Type B pancreatic cell (in vitro differentiated cells): ENCODE results near the gene HHIPL1. TPM values are rescaled to one million over a fixed set of nuclear protein-coding genes. Genes with fewer than 3 reads are reported as not detected.
"Not testable (repeated sequence)": the region's sequence is repeated elsewhere in the genome, so short reads cannot be mapped to it uniquely, and the experiment has no call there.

Experiments used
- DNase-seq: peaks from one replicate; pipeline ENCODE4 v3.0.0; 2021; ENCODE audit warnings: mixed read lengths; ENCODE audit not compliant: unreplicated experiment; ENCODE audit errors: extremely low spot score
- H3K27ac Mint-ChIP-seq: 2 replicates; pipeline ENCODE4 v1.8.0; 2021; ENCODE audit warnings: mild to moderate bottlenecking, mixed read lengths
- H3K27me3 Mint-ChIP-seq: 2 replicates; pipeline ENCODE4 v1.8.0; 2021; ENCODE audit warnings: mixed read lengths
- H3K36me3 Mint-ChIP-seq: 2 replicates; pipeline ENCODE4 v1.8.0; 2021; ENCODE audit warnings: mixed read lengths
- H3K4me1 Mint-ChIP-seq: one replicate; pipeline ENCODE4 v1.8.0; 2021; ENCODE audit warnings: mixed read lengths; ENCODE audit not compliant: unreplicated experiment
- H3K4me3 Mint-ChIP-seq: 2 replicates; pipeline ENCODE4 v1.8.0; 2021; ENCODE audit warnings: mild to moderate bottlenecking, mixed read lengths
- H3K9me3 Mint-ChIP-seq: 2 replicates; pipeline ENCODE4 v1.8.0; 2021; ENCODE audit warnings: mixed read lengths
- total RNA-seq: library from RNA; stranded (reverse); gene quantifications from 2 replicates; pipeline ENCODE4 v1.2.1, GENCODE V29; 2021; ENCODE audit warnings: low replicate concordance
- TF ChIP-seq, protein P1 (sequence below): fragments of 200-600 bp; sonication (generic); conservative IDR thresholded peaks from 2 replicates; pipeline ENCODE4 v1.5.0; 2021; ENCODE audit warnings: antibody characterized with exemption, mild to moderate bottlenecking

Gene HHIPL1
- total RNA-seq, 1 donor from 2014 or later, result 1.4 TPM

DNA sequence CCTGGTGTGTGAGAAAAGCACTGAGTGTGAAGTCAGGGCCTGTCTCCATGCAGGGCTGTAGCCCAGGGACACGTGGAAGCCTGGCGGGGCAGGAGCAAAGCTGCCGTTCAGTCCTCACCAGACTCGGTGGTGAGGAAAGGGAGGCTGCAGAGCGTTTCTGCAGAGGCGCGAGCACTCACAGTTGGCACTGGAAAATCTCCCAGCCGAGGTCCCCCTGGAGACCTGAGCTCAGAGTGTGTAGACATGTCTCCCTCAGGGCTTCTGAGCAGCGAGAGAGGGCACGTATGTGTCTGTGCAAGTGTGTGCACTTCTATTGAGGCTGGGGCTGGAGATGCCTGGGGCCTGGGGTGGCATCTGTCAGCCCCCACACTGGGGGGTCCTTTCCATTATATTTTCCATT is 11.0 kb upstream of the HHIPL1 start:
- H3K9me3 Mint-ChIP-seq, result no peaks in the 10 kb centered on the region
- peaks cover 8% of the 10 kb centered on the region for H3K27me3 Mint-ChIP-seq
- H3K4me3 Mint-ChIP-seq, result no peak overlapping the region
- H3K27ac Mint-ChIP-seq, result no peak overlapping the region
- peaks cover 21% of the 10 kb centered on the region for H3K4me1 Mint-ChIP-seq
- no peaks in the 10 kb centered on the region for H3K36me3 Mint-ChIP-seq
- DNase-seq, result no peak
- TF ChIP-seq, protein P1, sequence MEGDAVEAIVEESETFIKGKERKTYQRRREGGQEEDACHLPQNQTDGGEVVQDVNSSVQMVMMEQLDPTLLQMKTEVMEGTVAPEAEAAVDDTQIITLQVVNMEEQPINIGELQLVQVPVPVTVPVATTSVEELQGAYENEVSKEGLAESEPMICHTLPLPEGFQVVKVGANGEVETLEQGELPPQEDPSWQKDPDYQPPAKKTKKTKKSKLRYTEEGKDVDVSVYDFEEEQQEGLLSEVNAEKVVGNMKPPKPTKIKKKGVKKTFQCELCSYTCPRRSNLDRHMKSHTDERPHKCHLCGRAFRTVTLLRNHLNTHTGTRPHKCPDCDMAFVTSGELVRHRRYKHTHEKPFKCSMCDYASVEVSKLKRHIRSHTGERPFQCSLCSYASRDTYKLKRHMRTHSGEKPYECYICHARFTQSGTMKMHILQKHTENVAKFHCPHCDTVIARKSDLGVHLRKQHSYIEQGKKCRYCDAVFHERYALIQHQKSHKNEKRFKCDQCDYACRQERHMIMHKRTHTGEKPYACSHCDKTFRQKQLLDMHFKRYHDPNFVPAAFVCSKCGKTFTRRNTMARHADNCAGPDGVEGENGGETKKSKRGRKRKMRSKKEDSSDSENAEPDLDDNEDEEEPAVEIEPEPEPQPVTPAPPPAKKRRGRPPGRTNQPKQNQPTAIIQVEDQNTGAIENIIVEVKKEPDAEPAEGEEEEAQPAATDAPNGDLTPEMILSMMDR, result no peak

DNA sequence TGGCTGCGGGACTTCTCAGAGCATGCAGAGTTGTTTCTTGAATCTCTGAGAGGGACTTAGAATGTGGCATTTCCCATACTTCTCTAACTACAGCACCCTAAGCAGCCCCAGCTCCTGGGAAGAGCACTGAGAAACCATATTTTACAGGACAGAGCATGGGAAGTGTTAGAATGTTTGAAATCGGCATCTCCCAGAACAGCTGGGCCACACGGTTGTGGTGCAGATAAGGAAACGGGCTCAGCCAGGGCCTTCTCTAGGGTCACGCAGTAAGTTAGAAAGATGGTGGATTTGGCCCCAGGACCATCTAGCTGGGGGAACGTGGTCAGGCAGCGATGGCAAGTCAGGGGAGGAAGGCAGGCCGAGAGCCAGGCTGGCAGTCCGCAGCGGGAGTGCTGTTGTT is 10.5 kb upstream of the HHIPL1 start:
- TF ChIP-seq, protein P1, result no peak
- no peaks in the 10 kb centered on the region for H3K36me3 Mint-ChIP-seq
- no peak for DNase-seq
- no peak overlapping the region for H3K4me3 Mint-ChIP-seq
- no peak overlapping the region for H3K27ac Mint-ChIP-seq
- peaks cover 19% of the 10 kb centered on the region for H3K4me1 Mint-ChIP-seq
- H3K27me3 Mint-ChIP-seq, result peaks cover 8% of the 10 kb centered on the region
- H3K9me3 Mint-ChIP-seq, result no peaks in the 10 kb centered on the region

DNA sequence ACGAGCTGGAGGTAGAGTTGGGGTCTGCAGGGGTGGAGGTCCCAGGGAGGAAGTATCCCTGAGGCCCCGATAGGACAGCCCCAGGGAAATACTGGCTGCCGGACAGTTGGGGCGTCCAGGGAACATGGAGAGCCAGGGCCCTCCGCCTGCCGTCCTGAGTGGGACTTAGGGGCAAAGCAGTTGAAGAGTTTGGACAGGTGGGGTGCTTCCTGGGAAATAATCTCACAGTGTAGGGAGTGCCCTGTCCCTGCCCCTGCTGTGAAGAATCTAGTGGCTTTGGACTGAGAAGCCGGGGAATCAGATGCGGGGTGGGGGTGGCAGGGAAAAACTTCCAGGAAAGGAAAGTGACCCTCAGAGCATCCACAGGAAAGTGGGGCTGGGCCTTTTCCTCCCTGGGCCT is 9.8 kb upstream of the HHIPL1 start:
- Mint-ChIP-seq H3K27ac (no peak overlapping the region), H3K36me3 (no peaks in the 10 kb centered on the region), H3K4me3 (no peak overlapping the region), H3K9me3 (no peaks in the 10 kb centered on the region), H3K4me1 (peaks cover 19% of the 10 kb centered on the region), H3K27me3 (peaks cover 8% of the 10 kb centered on the region)
- DNase-seq, result no peak
- TF ChIP-seq, protein P1, result no peak

DNA sequence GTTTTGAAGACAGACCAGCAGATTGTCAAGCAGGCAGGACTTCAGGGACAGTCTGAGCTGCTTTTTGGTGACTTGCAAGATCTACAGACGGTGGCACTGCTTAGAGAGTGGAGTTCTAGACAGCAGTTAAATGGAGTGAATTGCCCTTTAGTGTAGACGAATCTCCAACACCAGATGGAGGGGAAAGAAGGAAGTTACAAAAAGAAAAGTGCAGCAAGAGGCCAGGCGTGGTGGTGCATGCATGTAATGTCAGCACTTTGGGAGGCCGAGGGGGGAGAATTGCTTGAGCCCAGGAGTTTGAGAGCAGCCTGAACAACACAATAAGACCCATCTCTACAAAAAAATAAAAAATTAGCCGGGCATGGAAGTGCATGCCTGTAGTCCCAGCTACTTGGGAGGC is 8.4 kb upstream of the HHIPL1 start:
- no peak overlapping the region for H3K27ac Mint-ChIP-seq
- peaks cover 8% of the 10 kb centered on the region for H3K27me3 Mint-ChIP-seq
- DNase-seq, result no peak

DNA sequence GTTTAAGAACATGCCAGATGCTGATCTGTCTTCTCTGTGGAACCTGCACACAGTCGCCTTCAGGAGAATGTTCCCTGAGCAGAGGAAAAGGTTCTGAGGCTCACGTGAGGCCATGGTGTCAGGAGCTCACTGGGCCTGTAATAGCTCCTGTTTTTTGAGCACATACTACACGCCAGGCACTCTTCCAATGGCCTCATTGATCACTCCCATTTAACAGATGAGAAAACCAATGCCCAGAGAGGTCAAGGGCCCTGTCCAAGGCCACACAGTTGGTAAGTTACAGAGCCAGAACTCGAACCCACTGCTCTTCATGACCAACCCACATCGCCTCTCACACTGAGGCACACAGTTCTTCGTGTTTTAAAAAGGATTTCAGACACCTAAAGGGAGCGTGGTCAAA is 7.3 kb upstream of the HHIPL1 start:
- H3K9me3 Mint-ChIP-seq, result no peaks in the 10 kb centered on the region
- no peak overlapping the region for H3K27ac Mint-ChIP-seq
- no peak overlapping the region for H3K4me3 Mint-ChIP-seq
- DNase-seq, result no peak
- H3K36me3 Mint-ChIP-seq, result no peaks in the 10 kb centered on the region
- peaks cover 4% of the 10 kb centered on the region for H3K27me3 Mint-ChIP-seq
- H3K4me1 Mint-ChIP-seq, result peaks cover 15% of the 10 kb centered on the region
- TF ChIP-seq, protein P1, result no peak

More for the DNA sequence above, 8.4 kb upstream of the HHIPL1 start:
- TF ChIP-seq, protein P1, result no peak
- H3K4me1 Mint-ChIP-seq, result peaks cover 19% of the 10 kb centered on the region
- no peak overlapping the region for H3K4me3 Mint-ChIP-seq
- no peaks in the 10 kb centered on the region for H3K36me3 Mint-ChIP-seq
- H3K9me3 Mint-ChIP-seq, result no peaks in the 10 kb centered on the region

DNA sequence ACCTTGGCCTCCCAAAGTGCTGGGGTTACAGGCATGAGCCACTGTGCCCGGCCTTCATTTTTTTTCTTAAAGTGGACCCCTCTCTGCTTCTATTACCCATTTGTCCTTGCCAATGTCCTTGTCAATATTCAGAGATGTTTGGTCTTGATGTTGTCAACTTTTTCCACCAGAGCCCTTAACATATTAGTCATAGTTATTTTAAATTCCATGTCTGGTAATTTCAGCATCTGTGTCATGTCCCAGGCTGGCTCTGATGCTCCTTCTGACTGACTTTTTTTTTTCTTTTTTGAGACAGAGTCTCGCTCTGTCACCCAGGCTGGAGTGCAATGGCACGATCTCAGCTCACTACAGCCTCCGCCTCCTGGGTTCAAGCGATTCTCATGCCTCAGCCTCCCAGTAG is 2.2 kb upstream of the HHIPL1 start:
- H3K36me3 Mint-ChIP-seq, H3K4me3 Mint-ChIP-seq, DNase-seq, H3K27me3 Mint-ChIP-seq, H3K4me1 Mint-ChIP-seq, H3K9me3 Mint-ChIP-seq, H3K27ac Mint-ChIP-seq: not testable (repeated sequence)
